Ovary (tissue), 9 donors: ENCODE measurements around the gene KRT37. TPM values are rescaled to one million over a fixed set of nuclear protein-coding genes. Genes with fewer than 3 reads are reported as not detected.

Source experiments
- DNase-seq, 5 donors: peaks; one replicate each; pipeline ENCODE4 v3.0.0-alpha.2; 2019 to 2020
- H3K27ac ChIP-seq, 2 donors: fragments of 200-600 bp; one replicate each; pipeline versions ENCODE4 v1.5.1 to v1.8.0; 2019 to 2022
- H3K27me3 ChIP-seq: fragments of 200-600 bp; one replicate; pipeline ENCODE4 v1.8.0; 2022
- H3K36me3 ChIP-seq: fragments of 200-600 bp; sonication (generic); one replicate; pipeline ENCODE4 v1.5.1; 2019
- H3K4me1 ChIP-seq: one replicate; pipeline ENCODE4 v1.8.1; 2013; ENCODE audit warnings: mild to moderate bottlenecking, moderate library complexity; ENCODE audit not compliant: insufficient read depth
- H3K4me3 ChIP-seq: fragments of 200-600 bp; sonication (generic); one replicate; pipeline ENCODE4 v1.5.1; 2017
- H3K9me3 ChIP-seq, 2 donors: fragments of 200-600 bp in 1 of 2; sonication (generic) in 1 of 2; one replicate each; pipeline versions ENCODE4 v1.5.1 to v1.8.1; 2013 to 2019; ENCODE audit warnings: mild to moderate bottlenecking in 1 of 2, moderate library complexity in 1 of 2
- EP300 ChIP-seq: sonication (generic); formaldehyde crosslinking; IDR thresholded peaks from one replicate; pipeline ENCODE4 v1.6.1; 2017; ENCODE audit warnings: antibody characterized with exemption
- POLR2A ChIP-seq: fragments of 450-650 bp; IDR thresholded peaks from one replicate; pipeline ENCODE4 v1.6.1; 2017; ENCODE audit warnings: antibody characterized with exemption, mild to moderate bottlenecking, moderate library complexity
- WGBS, 3 donors: extraction: QIAGEN DNeasy Blood & Tissue Kit in 1 of 3; methylation state at CpG; one replicate each; pipeline versions ENCODE4 v1.1.5 to v1.1.7; 2013 to 2017; 5-methylcytosine and 5-hydroxymethylcytosine counted together
- intact Hi-C, 4 donors: fragments of 100-400 bp; cut with DNase I; formaldehyde crosslinking; loops; one replicate each; pipeline versions ENCODE4 v1.11.0 to v1.15.1; 2022 to 2023
- polyA plus RNA-seq, 2 donors: library from polyadenylated mRNA; stranded (reverse); fragments of 200-250 nt in 1 of 2; fragments of 350-450 nt in 1 of 2; fragmentation: Illumina TruSeq in 1 of 2; extraction: RNeasy Lipid Tissue Mini Kit (QIAGEN cat#74804) in 1 of 2; gene quantifications; one replicate each; pipeline ENCODE4 v1.2.3, GENCODE V29; 2013 to 2014
- total RNA-seq, 7 donors: library from RNA; depleted of rRNA in 2 of 7; stranded (reverse); fragments of >200 nt in 2 of 7; fragmentation: NEBNext Ultra II Directional in 3 of 7; extraction: Animal tissue kit (Norgen Biotek cat#: 25700) in 3 of 7; gene quantifications; one replicate each; pipeline versions ENCODE4 v1.1.0 to v1.2.4, GENCODE V29; 2016 to 2023
- TF ChIP-seq, protein P1 (sequence below), 3 donors: fragments of 450-650 bp in 2 of 3; fragments of 200-600 bp in 1 of 3; IDR thresholded peaks; one replicate each; pipeline versions ENCODE4 v1.5.1 to v1.8.0; 2016 to 2022; ENCODE audit warnings: antibody characterized with exemption in 3 of 3, mild to moderate bottlenecking in 1 of 3
- donor health status: DM: no; HTN: no; CAD: no; lungs with moderate emphysema.
- donor health status: DM: no; HTN: no; CAD: no.
- donor health status: Bipolar disorder and iron deficiency.
- donor health status: DM: yes; HTN: yes; CAD: no.
- donor health status: DM: no; HTN: no; CAD: no.
- donor health status: DM: yes; HTN: yes; CAD: no.

KRT37 gene
- total and polyA plus RNA-seq, 9 donors = not detected

DNA sequence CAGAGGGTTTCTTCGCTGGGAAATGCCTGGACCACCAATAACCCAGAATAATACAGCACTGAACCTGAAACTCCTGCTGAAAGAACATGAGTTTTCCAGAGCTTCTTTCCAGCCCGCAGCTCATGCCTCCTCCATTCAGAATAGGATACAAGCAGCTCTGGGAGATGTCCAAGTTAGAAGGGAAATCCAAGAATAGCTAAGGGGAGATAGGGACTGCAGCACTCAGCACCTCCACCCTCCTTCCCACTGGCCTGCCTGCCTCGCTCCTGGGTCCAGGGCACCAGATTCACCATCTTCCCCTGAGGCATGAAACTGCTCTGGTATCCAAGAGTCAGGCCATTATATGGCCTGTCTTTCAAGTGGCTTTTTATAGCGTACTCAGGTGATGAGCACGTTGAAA is 31.1 kb downstream of the KRT37 start:
- intact Hi-C loops = loop anchor here in 1 of 4 donors (10.0 kb wide), 1 partner anchor 488 kb away; no protein-coding TSS in a partner anchor
- 20 to 30% (median 27%) methylated on average over 5 of the region's 5 CpGs for WGBS, 3 donors
- Histone ChIP-seq H3K36me3 (no peaks in the 10 kb centered on the region), H3K4me1 (peaks cover 14% of the 10 kb centered on the region), H3K4me3 (no peak overlapping the region), H3K27ac (no peak overlapping the region), H3K9me3 (no peaks in the 10 kb centered on the region), H3K27me3 (no peaks in the 10 kb centered on the region)
- no peak for DNase-seq
- TF ChIP-seq EP300 (no peak), POLR2A (no peak)
- TF ChIP-seq, protein P1, sequence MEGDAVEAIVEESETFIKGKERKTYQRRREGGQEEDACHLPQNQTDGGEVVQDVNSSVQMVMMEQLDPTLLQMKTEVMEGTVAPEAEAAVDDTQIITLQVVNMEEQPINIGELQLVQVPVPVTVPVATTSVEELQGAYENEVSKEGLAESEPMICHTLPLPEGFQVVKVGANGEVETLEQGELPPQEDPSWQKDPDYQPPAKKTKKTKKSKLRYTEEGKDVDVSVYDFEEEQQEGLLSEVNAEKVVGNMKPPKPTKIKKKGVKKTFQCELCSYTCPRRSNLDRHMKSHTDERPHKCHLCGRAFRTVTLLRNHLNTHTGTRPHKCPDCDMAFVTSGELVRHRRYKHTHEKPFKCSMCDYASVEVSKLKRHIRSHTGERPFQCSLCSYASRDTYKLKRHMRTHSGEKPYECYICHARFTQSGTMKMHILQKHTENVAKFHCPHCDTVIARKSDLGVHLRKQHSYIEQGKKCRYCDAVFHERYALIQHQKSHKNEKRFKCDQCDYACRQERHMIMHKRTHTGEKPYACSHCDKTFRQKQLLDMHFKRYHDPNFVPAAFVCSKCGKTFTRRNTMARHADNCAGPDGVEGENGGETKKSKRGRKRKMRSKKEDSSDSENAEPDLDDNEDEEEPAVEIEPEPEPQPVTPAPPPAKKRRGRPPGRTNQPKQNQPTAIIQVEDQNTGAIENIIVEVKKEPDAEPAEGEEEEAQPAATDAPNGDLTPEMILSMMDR (IDR thresholded peaks at IDR 0.05) = no peak

DNA sequence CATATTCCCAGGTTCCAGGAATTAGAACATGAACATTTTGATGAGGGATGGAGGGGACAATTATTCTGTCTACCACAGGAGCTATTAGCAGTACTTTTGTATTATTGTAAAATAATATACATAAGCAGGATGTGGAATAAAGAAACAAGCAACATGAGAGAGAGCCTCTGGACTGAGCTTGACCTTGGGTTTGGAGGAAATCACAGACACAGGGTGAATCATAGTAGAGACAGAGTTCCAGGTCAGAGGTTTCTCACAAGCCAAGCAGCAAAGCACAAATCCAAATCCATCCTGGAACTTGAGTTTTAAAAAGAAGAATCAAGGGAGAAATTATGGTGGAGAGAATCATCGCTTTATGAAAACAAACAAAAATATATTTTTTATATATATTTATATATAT is 32.1 kb downstream of the KRT37 start:
- 64 to 81% (median 73%) methylated on average over 1 of the region's 1 CpG for WGBS, 3 donors
- peaks cover 14% of the 10 kb centered on the region for H3K4me1 ChIP-seq
- TF ChIP-seq EP300 (no peak), POLR2A (no peak)
- TF ChIP-seq, protein P1 (IDR thresholded peaks at IDR 0.05) = no peak
- no peaks in the 10 kb centered on the region for H3K27me3 ChIP-seq
- no peak for DNase-seq
- H3K36me3 ChIP-seq = no peaks in the 10 kb centered on the region
- no peak overlapping the region for H3K27ac ChIP-seq
- H3K9me3 ChIP-seq = no peaks in the 10 kb centered on the region
- no peak overlapping the region for H3K4me3 ChIP-seq
- intact Hi-C loops = loop anchor here in 1 of 4 donors (10.0 kb wide), 1 partner anchor 487 kb away; no protein-coding TSS in a partner anchor

DNA sequence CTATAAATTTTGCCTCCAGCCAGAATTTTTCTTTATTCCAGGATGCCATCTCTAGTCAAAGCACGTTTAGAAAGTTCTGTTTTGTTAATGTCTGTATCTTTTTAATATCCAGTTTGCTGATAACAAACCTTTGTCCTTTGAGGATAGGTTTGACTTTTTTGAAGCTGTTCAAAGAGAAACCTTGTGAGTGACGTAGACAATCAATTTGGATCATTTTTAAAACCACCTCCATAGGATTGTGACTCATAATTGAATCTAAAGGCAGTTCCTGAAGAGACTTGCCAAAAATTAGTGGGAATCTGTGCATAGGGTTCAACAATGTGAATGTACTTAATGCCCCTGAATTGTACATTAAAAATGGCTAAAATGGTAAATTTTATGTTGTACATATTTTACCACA is 32.9 kb downstream of the KRT37 start:
- H3K4me3 ChIP-seq = no peak overlapping the region
- TF ChIP-seq POLR2A (no peak), EP300 (no peak)
- TF ChIP-seq, protein P1 (IDR thresholded peaks at IDR 0.05) = no peak
- H3K27me3 ChIP-seq = no peaks in the 10 kb centered on the region
- H3K27ac ChIP-seq = no peak overlapping the region
- H3K4me1 ChIP-seq = peaks cover 14% of the 10 kb centered on the region
- DNase-seq = no peak
- no peaks in the 10 kb centered on the region for H3K36me3 ChIP-seq
- no peaks in the 10 kb centered on the region for H3K9me3 ChIP-seq
- WGBS, 3 donors = 63 to 78% (median 72%) methylated on average over 2 of the region's 2 CpGs
- intact Hi-C loops = loop anchor here in 1 of 4 donors (10.0 kb wide), 1 partner anchor 487 kb away; no protein-coding TSS in a partner anchor

DNA sequence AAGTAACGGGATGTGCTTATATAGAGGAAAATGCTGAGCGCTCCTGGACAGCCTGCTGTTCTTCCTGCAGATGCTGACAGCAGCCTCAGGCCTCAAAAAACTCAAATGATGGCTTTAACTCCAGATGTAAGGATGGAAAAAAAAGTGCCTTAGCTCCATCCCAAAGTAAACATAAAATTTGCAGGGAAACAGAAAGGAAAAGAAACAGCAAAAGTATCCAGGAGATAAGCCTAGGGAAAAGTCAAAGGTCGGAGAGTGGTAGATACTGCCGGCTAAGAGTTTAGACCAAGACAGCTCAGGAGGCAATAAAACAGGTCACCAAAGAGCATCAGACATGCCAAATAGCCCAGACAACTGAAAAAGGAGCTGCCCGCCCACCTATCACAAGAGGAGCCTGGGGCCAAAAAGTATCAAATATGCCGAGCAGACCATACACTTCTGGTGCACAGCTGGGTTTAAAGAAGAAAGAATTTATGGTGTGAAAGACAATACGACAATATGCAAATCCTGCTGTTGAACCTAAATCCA is 33.9 kb downstream of the KRT37 start:
- WGBS, 3 donors = 45 to 61% (median 52%) methylated on average over 7 of the region's 7 CpGs

More for the DNA sequence above, 33.9 kb downstream of the KRT37 start:
- H3K27ac ChIP-seq = no peak overlapping the region
- no peak for DNase-seq
- H3K4me1 ChIP-seq = peaks cover 14% of the 10 kb centered on the region
- no peak overlapping the region for H3K4me3 ChIP-seq
- TF ChIP-seq EP300 = no peak
- TF ChIP-seq, protein P1 (IDR thresholded peaks at IDR 0.05) = no peak
- TF ChIP-seq POLR2A = no peak
- no peaks in the 10 kb centered on the region for H3K36me3 ChIP-seq
- H3K27me3 ChIP-seq = no peaks in the 10 kb centered on the region
- intact Hi-C loops = loop anchor here in 1 of 4 donors (10.0 kb wide), 1 partner anchor 486 kb away; no protein-coding TSS in a partner anchor
- H3K9me3 ChIP-seq = no peaks in the 10 kb centered on the region
